8988T (cell line): Measurements from ENCODE around the gene YEATS4.

Experiments used
- DNase-seq: peaks from one replicate; pipeline ENCODE4 v3.0.0; 2011

YEATS4 gene

GRCh38 chr12:69343357-69343756 is 16.2 kb upstream of the YEATS4 start:
- no peak for DNase-seq

- no peak for DNase-seq
These were observed 15.5 kb upstream of the YEATS4 start for GRCh38 chr12:69343885-69344612.

- DNase-seq, result no peak
These were observed 14.5 kb upstream of the YEATS4 start for GRCh38 chr12:69345077-69345476.

GRCh38 chr12:69345742-69346141 is 13.8 kb upstream of the YEATS4 start:
- no peak for DNase-seq

- no peak for DNase-seq
These were observed 11.2 kb upstream of the YEATS4 start, which contains the start of gene LYZ for GRCh38 chr12:69348162-69348938. Gene LYZ, plus strand, starts transcription at chr12:69348381. Its CDS starts 28 bp downstream, at chr12:69348409.

DNA sequence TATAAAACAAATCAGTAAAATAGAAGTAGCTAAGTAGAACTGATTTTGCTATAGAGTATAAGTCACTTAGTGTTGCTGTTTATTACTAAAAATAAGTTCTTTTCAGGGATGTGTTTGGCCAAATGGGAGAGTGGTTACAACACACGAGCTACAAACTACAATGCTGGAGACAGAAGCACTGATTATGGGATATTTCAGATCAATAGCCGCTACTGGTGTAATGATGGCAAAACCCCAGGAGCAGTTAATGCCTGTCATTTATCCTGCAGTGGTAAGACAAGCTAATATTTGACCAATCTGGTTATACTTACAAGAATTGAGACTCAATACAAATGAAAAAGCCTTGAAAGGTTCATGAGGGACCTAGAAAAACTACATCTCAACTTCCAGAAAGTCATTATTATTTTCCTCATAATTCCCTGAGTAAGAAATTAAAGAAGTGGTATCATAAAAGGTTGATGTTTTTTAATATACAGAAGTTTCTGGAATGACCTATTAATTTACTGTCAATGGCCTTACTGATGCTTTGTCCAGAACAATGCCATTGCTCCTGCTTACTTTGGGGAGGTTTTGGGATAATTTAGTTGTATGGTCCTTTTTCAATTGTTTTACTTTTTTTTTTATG is 9.4 kb upstream of the YEATS4 start:
- no peak for DNase-seq

DNA sequence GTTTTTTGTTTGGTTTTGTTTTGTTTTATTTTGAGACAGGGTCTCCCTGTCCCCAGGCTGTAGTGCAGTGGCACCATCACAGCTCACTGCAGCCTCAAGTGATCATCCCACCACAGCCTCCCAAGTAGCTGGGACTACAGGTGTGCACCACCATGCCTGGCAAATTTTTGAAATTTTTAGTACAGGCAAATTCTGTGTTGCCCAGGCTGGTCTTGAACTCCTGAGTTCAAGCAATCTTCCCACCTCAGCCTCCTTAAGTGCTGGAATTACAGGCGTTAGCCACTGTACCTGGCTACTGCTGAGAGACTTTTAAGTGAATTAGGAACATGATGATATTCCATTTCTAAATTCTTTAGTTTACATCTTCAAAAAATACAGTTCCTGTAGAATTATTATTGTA is 8.8 kb upstream of the YEATS4 start:
- DNase-seq, result no peak

GRCh38 chr12:69351462-69352236 is 7.9 kb upstream of the YEATS4 start:
- no peak for DNase-seq

DNA sequence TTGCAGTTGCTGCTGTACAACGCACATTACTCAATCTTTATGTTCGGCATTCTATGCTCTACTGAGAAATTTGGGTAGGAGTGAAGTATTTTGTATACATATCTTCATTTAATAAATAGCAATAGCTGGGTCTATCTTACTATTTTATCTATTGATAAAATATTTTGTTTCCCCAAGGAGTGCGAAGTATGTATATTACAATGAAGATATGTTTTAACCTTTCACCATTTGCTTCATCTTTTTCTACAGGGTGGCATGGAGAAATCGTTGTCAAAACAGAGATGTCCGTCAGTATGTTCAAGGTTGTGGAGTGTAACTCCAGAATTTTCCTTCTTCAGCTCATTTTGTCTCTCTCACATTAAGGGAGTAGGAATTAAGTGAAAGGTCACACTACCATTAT is 6.6 kb upstream of the YEATS4 start:
- DNase-seq, result no peak

DNA sequence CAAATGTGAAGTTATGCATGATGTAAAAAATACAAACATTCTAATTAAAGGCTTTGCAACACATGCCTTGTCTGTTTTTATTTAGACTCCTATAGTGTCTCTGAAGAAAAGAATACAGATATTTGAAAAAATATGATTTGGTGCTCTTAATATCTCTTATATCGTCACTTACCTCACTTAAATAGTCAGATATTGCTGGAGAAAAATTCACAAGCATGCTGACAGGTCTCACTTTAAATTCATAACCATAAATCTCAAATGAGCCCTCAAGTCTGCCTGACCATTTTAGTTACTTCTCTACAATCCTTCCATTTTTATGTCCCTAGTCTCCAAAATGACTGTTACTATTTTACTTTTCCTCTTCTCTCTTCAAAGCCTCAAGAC is 5.4 kb upstream of the YEATS4 start:
- DNase-seq, result no peak

- no peak for DNase-seq
These were observed 4.9 kb upstream of the YEATS4 start for GRCh38 chr12:69354556-69355187.

DNA sequence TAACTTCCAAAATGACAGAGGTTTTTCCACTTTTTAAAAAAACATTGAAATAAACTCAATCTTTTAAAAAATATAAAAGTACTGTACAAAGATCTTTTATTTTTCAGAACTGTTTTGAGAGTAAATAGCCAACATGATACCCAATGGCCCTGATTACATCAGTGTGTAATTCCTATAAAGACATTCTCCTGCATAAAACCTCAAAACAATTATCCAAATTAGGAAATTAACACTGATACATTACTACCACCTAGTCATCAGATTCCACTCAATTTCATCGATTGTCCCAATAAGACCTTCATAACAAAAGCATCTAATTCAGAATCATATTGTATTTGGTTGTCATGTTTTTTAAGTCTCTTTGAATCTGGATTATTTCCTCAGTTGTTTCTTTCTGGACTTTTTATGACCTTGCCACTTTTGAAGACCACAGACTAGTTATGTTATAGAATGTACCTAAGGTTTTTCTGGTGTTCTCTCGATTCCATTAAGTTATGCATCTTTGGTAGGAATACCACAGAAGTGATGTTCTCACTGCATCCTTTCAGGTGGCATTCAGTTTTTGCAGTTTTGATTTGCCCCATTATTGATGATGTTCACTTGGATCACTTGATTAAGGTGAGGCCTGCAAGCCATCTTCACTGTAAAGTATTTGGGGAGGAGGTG is 4.0 kb upstream of the YEATS4 start:
- DNase-seq, result no peak

DNA sequence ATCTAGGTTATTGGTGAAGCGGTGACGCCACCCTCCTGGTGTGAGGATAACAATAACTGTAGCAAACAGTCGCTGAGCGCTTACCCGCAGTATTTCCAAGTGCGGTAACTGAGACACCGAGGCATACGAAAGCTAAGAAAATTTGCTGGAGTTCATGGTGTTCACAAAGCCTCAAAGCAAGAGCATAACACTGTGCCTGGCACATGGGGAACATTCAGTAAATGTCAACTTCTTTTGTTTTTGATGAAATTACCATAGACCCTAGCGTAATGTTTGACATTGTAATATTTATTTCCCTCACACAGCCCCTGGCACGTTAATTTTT is 767 bp downstream of the YEATS4 start:
- no peak for DNase-seq

DNA sequence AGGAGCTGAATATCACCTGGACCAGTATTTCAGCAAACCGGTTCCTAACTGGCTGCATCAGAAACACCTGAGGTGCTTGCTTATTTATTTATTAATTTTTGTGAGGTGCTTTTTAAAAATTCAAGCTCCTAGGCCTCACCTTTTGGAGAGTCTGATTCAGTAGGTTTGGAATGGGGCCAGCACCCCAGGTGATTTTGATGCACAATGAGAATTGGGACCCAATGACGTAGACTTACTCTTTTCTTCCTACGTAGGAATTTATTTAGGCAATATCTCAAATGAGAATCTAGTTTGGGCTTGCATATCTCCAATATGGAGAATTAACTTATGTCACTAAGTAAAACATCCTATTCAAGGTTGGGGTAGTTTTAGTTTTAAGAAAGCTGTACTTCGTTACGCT is 7.3 kb downstream of the YEATS4 start:
- no peak for DNase-seq

DNA sequence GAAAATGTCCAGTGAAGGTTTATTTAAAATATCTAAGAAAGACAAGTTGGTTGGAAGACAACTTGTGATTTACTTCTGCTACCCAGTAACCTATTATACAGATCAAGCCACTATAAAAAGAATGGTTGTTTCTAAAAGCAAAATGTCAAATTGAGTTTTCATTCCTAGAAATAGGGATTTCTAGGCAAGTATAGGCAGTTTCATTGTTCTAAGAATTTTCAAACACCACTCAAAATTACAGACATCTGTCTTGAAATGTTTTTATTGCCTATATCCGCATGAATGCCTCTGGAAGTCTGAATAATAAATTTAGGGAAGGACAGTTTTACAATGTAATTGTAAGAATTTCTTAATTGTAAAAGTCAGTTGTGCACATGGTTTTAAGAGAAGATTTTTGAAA is 8.6 kb downstream of the YEATS4 start:
- DNase-seq, result no peak

- no peak for DNase-seq
These were observed 23.5 kb downstream of the YEATS4 start for GRCh38 chr12:69383074-69383473.

GRCh38 chr12:69385038-69385437 is 25.5 kb downstream of the YEATS4 start:
- no peak for DNase-seq

- no peak for DNase-seq
These were observed 27.4 kb downstream of the YEATS4 start for GRCh38 chr12:69386921-69387320.

DNA sequence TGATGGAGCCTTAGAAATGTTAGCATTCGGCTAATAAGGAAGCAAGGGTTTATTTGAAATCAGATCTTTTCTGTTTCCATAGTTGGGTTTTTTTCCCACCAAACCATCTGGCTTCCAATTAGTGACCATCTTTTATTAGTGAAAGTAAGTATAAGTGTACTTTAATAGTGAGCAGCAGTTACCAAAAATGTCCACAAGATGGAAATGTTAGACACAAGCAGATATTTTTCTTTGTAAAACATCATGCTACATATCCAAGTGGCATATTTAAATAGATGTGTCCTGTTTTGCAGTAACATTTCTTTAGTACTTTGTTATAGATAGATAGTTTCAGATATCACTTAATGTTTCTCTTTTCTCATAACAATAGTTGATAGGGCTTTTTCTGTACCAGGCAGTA is 28.8 kb downstream of the YEATS4 start:
- DNase-seq, result no peak

DNA sequence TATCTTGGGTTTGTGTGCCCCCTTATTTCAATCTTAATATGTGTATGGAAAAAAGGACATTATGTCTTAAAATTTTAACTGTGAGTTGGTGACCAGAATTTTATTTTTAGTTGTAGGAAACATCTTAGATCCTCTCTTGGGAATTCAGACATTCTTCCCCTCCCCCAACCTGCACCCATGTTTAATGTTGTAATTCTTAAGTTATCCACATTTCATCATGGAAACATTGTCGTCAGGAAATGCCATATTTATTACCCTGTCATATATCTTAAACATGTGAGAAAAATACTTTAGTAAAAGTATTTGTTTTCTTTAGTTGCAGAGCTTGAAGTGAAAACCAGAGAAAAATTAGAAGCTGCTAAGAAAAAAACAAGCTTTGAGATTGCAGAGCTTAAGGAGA is 30.3 kb downstream of the YEATS4 start:
- no peak for DNase-seq

DNA sequence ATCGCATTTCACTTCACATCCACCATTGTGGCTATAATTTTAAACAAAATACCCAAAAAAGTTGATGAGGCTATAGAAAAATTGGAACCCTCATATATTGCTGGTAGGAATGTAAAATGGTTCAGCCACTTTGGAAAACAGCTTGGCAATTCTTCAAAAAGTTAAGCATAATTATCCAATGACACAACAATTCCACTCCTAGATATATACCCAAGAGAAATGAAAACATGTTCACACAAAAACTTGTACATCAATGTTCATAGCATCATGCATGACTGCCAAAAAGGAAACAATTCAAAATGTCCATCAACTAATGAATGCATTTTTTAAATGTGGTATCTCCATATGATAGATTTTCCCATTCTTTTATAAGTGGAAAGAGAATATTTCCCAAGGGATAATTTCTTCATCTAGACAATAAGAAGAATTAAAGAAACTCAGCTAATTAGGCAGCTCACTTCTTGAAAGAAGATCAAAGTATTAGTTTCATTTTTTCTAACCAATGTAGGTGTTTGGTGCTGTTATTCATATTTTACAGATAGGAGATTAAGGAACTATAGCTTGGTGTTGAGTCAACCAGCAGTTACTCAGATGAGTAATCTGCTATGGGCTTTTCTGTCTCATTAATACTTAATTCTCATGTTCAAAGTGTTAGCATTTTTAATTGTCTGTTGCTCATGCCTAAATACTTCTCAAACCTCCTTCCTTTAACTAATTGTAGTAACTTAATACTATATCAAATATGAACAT is 32.8 kb downstream of the YEATS4 start:
- DNase-seq, result no peak

DNA sequence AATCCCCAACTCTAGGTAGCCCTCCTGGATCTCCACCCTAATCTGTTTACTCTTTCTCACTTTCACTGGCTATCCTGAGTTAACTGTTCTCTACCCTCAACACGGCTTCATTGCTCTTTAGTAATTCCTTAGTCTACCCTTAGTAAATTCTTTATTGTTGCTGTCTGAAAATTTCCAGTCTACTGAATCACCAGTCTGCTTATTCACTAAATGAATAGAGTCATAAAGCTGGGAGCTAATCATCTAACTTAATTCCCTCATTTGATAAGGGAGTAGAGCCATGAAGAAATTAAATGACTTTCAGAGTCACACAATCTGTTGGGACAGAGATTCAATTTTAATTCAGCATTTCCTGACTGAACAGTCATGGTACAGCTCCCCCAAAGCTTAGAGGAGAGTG is 36.5 kb downstream of the YEATS4 start:
- DNase-seq, result no peak
